Left lobe of liver (tissue), 2 donors: Measurements from ENCODE around the gene PRKAG1. TPM values are rescaled to one million over a fixed set of nuclear protein-coding genes. Genes with fewer than 3 reads are reported as not detected.

Source experiments
- ATAC-seq: fragments of 200-7000 bp; cut with Tn5 transposase; one replicate; pipeline ENCODE4 v1.9.1; 2020; ENCODE audit warnings: mild to moderate bottlenecking, moderate library complexity
- DNase-seq: peaks from one replicate; pipeline ENCODE4 v3.0.0-alpha.2; 2020; ENCODE audit warnings: low spot score
- total RNA-seq: library from RNA; stranded (reverse); gene quantifications from one replicate; pipeline ENCODE4 v1.2.1, GENCODE V29; 2021
- donor health status: DM: no; HTN: no; CAD: no; lungs with moderate emphysema.
- donor health status: DM: no; HTN: yes; CAD: no.

The PRKAG1 gene
- total RNA-seq, 1 donor from 2014 or later, result 27.7 TPM

- peak; percentile 44 for DNase-seq
- no peak for ATAC-seq
Observed at GRCh38 chr12:49032679-49033447, 14.3 kb upstream of the PRKAG1 start.

- no peak for DNase-seq
- no peak for ATAC-seq
Observed at GRCh38 chr12:49032276-49032675, 13.7 kb upstream of the PRKAG1 start.

- peak; percentile 8 for ATAC-seq
- DNase-seq, result no peak
Observed at GRCh38 chr12:49031573-49032161, 13.1 kb upstream of the PRKAG1 start.

GRCh38 chr12:49030714-49031572, 12.4 kb upstream of the PRKAG1 start:
- peak; percentile 43 for DNase-seq
- no peak for ATAC-seq

- no peak for DNase-seq
- ATAC-seq, result no peak
Observed at GRCh38 chr12:49030119-49030518, 11.5 kb upstream of the PRKAG1 start.

GRCh38 chr12:49028666-49029275, 10.2 kb upstream of the PRKAG1 start:
- DNase-seq (no peak), ATAC-seq (no peak)

GRCh38 chr12:49027846-49028555, 9.4 kb upstream of the PRKAG1 start:
- DNase-seq (peak; percentile 48), ATAC-seq (no peak)

- DNase-seq (peak; percentile 46), ATAC-seq (peak; percentile 10)
Observed at GRCh38 chr12:49026678-49027480, 8.3 kb upstream of the PRKAG1 start.

GRCh38 chr12:49026101-49026500, 7.5 kb upstream of the PRKAG1 start:
- ATAC-seq (no peak), DNase-seq (no peak)

GRCh38 chr12:49025463-49025862, 6.9 kb upstream of the PRKAG1 start:
- DNase-seq (no peak), ATAC-seq (no peak)

- DNase-seq (no peak), ATAC-seq (no peak)
Observed at GRCh38 chr12:49024543-49024942, 6.0 kb upstream of the PRKAG1 start.

- no peak for ATAC-seq
- DNase-seq, result no peak
Observed at GRCh38 chr12:49023812-49024211, 5.2 kb upstream of the PRKAG1 start.

- ATAC-seq (no peak), DNase-seq (no peak)
Observed at GRCh38 chr12:49022558-49023178, 4.1 kb upstream of the PRKAG1 start.

GRCh38 chr12:49021292-49021915, 2.8 kb upstream of the PRKAG1 start:
- no peak for DNase-seq
- ATAC-seq, result no peak

- ATAC-seq, result no peak
- no peak for DNase-seq
Observed at GRCh38 chr12:49020441-49020840, 1.9 kb upstream of the PRKAG1 start.

GRCh38 chr12:49019443-49020324, 1.1 kb upstream of the PRKAG1 start:
- no peak for ATAC-seq
- DNase-seq, result no peak

GRCh38 chr12:49019120-49019430, 499 bp upstream of the PRKAG1 start:
- DNase-seq (no peak), ATAC-seq (no peak)

- ATAC-seq (peak; percentile 33), DNase-seq (no peak)
Observed at GRCh38 chr12:49017891-49018260, 700 bp downstream of the PRKAG1 start.
